OCI-LY3 (cell line): ENCODE data around the gene FOXA1.

ENCODE experiments used
- CTCF ChIP-seq: fragments of 200-600, 300-600 bp; sonication (generic); IDR thresholded peaks from 2 replicates; pipeline ENCODE4 v1.5.1; 2014; ENCODE audit warnings: antibody characterized with exemption, low read length, low read depth
- EZH2phosphoT487 ChIP-seq: fragments of 200-600 bp; shearing (Covaris generic); IDR thresholded peaks from 2 replicates; pipeline ENCODE4 v1.6.1; 2018; ENCODE audit warnings: antibody characterized with exemption, mixed run types, low read depth

- TF ChIP-seq CTCF: no peak
- TF ChIP-seq EZH2phosphoT487: no peak
Measured at GRCh38 chr14:37591941-37592481, 3.0 kb downstream of the FOXA1 start.
